Right ventricle myocardium inferior (tissue), 1 donor: ENCODE data around the gene PEPD. TPM values are rescaled to one million over a fixed set of nuclear protein-coding genes. Genes with fewer than 3 reads are reported as not detected.
A peak's percentile ranks its signal among the peaks of the same experiment; 100 is the strongest.
"Not testable (repeated sequence)": the region's sequence is repeated elsewhere in the genome, so short reads cannot be mapped to it uniquely, and the experiment has no call there.

Experiments
- ATAC-seq: fragments of 200-7000 bp; cut with Tn5 transposase; one replicate; pipeline ENCODE4 v1.9.1; 2020; ENCODE audit warnings: mild to moderate bottlenecking, moderate library complexity
- DNase-seq: peaks from one replicate; pipeline ENCODE4 v3.0.0; 2021; ENCODE audit errors: missing footprints
- intact Hi-C: fragments of 100-400 bp; cut with DNase I; formaldehyde crosslinking; loops from one replicate; pipeline ENCODE4 v1.11.0; 2022
- long read RNA-seq: library from polyadenylated mRNA; unstranded; transcript quantifications from one replicate; pipeline ENCODE4 v2.0.0, GENCODE V29; 2021
- total RNA-seq: library from RNA; stranded (reverse); fragmentation: NEBNext Ultra II Directional; extraction: Animal tissue kit (Norgen Biotek cat#: 25700); gene quantifications from one replicate; pipeline ENCODE4 v1.2.1, GENCODE V29; 2021
- donor health status: DM: no; HTN: yes; CAD: no; lungs with severe emphysema.

PEPD gene
- 32.1 TPM for total RNA-seq
- long read RNA-seq, transcript PEPD-201 (15 exons, 1,910 nt) = major isoform, 33 of 40 reads
- long read RNA-seq, partial matches to known transcripts = 1 of 40 reads
- long read RNA-seq, other reads (novel, unspliced or antisense) = 4 of 40 reads

DNA sequence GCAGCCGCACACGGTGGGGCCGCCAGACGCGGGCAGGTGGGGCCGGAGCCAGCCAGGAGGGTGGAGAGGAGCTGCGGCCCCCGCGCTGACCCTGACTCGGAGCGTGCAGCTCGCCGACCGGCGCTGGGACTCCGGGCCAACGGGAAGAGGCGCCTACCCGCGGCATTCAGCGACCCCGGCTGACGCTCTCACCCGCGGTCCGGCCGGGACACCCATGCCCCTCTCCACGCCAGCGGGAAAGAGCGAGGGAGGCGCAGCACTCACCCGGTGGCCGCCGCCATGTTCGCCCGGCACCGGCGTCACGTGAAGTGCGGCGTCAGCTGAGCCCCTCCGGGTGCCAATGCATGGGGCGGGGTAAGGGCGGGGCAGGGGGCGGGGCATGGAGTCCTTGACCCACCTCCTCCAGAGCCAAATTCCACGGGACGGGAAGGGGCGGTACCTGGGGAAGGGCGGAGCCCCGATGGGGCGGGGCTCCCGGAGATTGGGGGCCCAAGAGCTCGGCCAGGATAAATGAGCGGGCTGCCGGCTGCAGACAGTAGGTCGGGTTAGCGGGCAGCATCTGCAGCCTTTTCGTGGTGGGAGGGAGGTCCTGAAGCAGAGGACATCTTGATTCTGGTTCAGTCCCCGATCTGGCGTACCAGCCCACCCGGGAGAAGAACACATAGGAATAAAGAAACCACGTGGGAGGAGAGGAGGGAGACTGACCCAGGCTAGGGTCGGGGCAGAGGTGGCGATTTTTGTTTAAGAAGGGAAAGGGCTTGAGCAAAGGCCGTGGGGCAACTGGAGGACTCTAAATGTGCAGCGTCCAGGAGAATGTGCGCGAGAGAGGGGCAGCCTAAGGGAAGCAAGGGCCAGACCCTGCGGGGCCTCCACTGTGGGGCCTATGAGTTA lies at the start of gene PEPD:
PEPD (minus strand) TSS at position 312 of the 891 bp plus-strand sequence; CDS start at position 281, 31 bp downstream.
- DNase-seq (peak; percentile 94), ATAC-seq (peak; percentile 98)
- intact Hi-C loops = loop anchor here (10.0 kb wide), 1 partner anchor 87 kb away; no protein-coding TSS in a partner anchor

- intact Hi-C loops = no loop called here
- ATAC-seq = no peak
- DNase-seq = no peak
Observed at GRCh38 chr19:33569821-33570220, 48.2 kb upstream of the PEPD start.

DNA sequence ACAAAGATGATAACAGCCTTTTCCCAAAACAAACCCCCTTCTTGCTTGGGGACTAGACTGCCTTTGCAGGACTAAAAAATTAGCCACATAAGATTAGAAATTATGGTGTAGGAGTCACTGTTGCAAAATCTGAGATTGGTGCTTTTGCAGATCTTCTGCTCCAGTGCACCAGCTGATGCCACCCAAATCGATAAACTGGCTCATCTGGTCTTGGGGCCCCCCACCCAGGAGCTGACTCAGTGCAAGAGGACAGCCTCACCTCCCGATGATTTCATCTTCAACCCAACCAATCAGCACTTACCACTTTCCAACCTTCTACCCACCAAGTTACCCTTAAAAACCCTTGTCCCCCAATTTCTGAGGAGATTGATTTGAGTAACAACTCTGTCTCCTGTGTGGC lies 47.1 kb upstream of the PEPD start:
- ATAC-seq = no peak
- intact Hi-C loops = no loop called here
- DNase-seq = no peak

GRCh38 chr19:33564836-33565338 lies 43.3 kb upstream of the PEPD start:
- intact Hi-C loops = no loop called here
- ATAC-seq = no peak
- no peak for DNase-seq

GRCh38 chr19:33562636-33563035 lies 41.0 kb upstream of the PEPD start:
- intact Hi-C loops = no loop called here
- DNase-seq = no peak
- ATAC-seq = no peak

DNA sequence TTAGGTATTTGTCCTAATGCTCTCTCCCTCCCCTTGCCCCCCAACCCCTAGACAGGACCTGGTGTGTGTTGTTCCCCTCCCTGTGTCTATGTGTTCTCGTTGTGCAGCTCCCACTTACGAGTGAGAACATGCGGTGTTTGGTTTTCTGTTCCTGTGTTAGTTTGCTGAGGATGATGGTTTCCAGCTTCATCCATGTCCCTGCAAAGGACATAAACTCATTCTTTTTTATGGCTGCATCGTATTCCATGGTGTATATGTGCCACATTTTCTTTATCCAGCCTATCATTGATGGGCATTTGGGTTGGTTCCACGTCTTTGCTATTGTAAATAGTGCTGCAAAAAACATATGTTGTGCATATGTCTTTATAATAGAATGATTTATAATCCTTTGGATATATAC lies 40.1 kb upstream of the PEPD start:
- ATAC-seq, DNase-seq, intact Hi-C loops: not testable (repeated sequence)

DNA sequence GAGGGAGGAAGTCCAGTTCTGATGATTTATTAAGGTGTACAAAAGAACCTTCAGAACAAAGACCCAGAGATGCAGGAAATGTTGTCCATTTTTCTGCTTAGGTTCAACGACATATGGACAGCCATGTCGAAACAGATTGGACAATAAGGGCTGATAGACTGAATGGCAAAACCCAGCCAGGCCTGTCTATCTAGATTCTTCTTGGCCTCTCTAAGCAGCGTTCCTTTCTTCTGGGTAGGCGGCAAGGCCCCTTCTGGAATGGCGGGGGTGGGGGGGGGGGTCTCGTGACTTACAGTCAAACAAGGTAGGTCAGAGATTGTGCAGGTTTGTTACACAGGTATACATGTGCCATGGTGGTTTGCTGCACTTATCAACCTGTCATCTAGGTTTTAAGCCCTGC lies 39.7 kb upstream of the PEPD start:
- intact Hi-C loops = no loop called here
- DNase-seq = no peak
- no peak for ATAC-seq

DNA sequence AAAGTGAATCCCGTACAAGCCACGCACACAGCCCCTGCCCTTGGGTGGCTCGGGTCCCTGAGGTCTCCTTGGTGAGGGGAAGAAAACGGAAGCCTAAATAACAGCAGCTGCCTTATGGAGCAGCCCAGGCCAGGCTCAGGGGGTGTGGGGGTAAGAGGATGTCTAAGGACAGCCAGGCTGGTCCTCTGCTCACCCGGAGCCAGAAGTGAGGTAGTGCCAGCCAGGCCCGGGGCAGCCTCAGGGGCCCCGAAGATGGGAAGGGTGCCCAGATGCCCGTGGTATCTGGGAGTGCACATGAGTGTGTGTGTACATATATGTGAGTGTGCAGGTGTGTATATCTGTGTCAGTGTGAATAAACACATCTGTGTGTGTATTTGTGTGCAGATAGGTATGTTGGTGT lies 38.4 kb upstream of the PEPD start:
- no peak for ATAC-seq
- DNase-seq = no peak
- intact Hi-C loops = no loop called here

DNA sequence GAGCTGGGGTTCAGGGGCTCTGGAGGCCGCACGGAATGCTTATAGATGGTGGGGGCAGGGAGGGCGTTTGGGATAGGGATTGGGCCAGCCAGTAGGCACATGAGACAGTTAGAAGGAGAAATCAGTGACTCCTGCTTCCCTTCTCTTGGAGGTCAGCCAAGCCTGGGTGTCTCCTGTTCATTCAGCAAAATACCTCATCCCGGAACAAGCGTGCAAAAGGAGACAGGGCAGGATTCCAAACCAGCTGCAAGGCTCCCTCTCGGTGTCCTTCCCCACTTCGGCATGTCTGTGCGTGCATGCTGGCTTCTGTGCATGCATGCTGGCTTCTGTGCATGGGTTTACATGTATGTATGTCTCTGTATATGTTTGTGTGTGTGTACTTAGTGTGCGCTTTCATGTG lies 37.3 kb upstream of the PEPD start:
- ATAC-seq = no peak
- DNase-seq = no peak
- intact Hi-C loops = no loop called here

DNA sequence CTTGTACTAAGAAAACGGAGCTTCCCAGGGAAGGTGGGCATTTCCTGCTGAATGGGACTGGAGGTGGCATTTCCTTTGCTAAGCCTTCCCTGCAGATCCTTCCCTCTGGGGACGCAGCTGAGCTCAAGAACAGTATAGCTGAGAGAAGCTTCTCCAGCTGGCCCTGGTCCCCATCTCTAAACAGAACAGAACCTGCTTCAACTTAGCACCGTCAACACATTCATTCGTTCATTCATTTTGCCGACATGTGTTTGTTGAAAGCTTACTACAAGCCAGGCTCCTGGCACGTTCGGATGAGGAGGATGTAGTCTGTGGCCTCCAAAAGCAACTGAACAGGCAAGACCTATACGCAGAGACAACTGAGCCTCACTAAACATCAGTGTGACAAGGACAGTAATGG lies 36.6 kb upstream of the PEPD start:
- intact Hi-C loops = no loop called here
- DNase-seq (no peak), ATAC-seq (no peak)

- ATAC-seq (no peak), DNase-seq (no peak)
- intact Hi-C loops = no loop called here
Observed at GRCh38 chr19:33557720-33558119, 36.1 kb upstream of the PEPD start.

- DNase-seq = no peak
- intact Hi-C loops = no loop called here
Observed at GRCh38 chr19:33557196-33557595, 35.6 kb upstream of the PEPD start.

GRCh38 chr19:33556261-33556660 lies 34.7 kb upstream of the PEPD start:
- intact Hi-C loops = no loop called here
- ATAC-seq (no peak), DNase-seq (no peak)

More at GRCh38 chr19:33557196-33557595, 35.6 kb upstream of the PEPD start:
- ATAC-seq = no peak

GRCh38 chr19:33555726-33556125 lies 34.1 kb upstream of the PEPD start:
- intact Hi-C loops, DNase-seq, ATAC-seq: not testable (repeated sequence)

DNA sequence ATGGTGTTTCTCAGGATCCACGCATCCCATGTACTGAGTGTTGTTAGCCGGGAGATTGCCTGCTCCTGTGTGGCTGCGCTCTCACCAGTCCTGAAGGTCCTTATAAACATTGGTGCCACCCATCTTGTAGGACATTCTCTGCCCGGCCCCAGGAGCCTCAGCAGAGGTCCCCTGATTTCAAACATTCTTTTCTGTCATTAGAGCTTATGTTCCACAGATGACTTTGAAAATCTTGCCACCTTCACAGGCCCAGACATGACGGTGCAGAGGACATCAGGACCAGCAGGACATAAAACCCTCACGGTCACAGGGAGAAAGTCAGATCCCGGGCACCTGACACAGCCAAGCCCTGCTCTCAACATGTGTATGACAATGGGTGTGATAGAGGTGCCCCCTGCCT lies 33.2 kb upstream of the PEPD start:
- DNase-seq (no peak), ATAC-seq (no peak)
- intact Hi-C loops = no loop called here

DNA sequence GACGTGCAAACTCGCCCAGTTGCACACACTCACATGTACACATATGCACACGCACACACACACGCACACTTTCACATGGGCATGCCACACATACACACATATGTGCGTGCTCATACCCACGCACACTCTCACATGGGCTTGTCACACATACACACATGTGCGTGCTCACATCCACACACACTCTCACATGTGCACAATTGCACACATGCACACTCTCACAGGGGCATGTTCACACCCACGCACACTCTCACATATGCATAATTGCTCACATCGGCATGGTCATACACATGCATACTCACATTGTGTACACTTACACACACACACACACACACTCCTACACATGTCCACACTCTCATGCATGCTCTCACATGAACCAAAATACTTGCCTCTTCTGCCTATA lies 32.8 kb upstream of the PEPD start:
- DNase-seq (no peak), ATAC-seq (no peak)
- intact Hi-C loops = no loop called here

DNA sequence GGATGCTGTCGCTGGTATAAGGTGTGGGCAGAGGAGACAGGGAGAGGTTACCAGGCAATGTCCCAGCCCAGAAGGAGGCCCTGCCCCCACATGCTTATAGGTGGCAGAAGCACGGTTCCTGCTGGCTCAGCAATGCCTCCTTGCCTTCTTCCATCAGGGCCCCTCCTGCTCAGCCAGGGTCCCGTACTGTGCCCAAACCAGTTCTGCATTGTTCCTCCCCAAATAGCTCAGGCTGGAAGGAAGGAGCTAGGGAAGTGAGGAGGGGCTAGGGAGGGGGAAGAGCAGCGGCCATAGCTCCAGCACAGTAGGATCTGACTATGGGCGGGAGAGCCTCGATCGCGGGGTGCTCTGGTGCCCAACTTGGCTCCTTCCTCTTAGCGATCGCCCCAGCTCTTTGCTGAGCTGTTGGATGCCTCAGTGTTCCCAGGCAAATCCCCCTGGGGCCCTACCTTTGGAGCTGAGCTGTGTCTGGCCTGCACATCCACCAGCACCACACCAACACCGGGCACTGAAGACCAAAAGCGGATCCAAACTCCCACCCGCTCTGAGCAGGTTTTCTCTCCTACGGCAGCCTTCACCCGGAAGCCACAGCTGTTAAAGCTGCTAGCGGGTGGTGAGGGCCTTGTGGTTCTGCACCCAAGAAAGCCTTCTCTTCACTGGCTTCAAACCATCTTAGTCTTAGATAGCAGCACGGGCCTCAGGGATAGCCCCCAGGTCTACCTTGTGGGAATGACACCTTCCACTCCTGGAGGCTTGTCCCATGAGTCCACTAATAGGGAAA lies 32.1 kb upstream of the PEPD start:
- DNase-seq (no peak), ATAC-seq (no peak)
- intact Hi-C loops = no loop called here

- ATAC-seq (no peak), DNase-seq (no peak)
- intact Hi-C loops = no loop called here
Observed at GRCh38 chr19:33552928-33553279, 31.3 kb upstream of the PEPD start.

DNA sequence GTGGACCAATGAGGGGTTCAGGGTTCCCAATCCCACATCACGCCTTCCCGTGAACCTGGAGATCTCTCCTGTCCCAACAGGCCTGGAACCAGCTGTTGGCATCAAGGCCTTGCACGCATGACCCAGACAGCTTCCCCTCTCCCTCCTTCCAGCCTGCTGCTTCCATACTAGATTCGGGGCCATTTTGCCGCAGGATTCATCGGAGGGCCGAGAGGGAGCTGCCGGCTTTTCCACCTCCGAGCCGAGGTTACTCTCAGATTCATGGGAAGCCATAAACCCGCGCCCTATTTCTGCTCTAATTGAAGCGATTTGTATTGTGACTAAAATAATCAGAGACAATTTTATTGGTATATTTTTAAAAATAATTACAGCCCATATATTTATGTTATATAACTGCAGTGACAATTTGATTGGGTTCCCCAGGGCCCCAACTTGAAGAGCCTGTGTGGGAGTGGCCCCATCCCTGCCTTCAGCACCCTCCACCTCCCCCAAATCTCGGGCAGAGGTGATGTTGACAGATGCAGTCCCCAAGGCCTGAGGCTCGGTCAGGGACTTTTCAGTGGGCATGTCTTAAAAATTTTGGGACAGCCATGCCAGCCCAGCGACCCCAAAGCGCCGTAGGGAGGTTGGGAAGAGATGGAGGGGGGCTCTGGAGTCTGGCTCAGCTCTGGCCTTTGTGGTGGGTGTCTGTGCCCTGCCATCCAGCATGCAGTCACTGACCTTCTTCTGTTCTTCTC lies 30.8 kb upstream of the PEPD start:
- DNase-seq (no peak), ATAC-seq (no peak)
- intact Hi-C loops = no loop called here
